ENCODE results near the gene PHF12. TPM values are rescaled to one million over a fixed set of nuclear protein-coding genes. Genes with fewer than 3 reads are reported as not detected.

The PHF12 gene
- total RNA-seq, 1 donor from 2014 or later = 56.1 TPM

GRCh38 chr17:28960256-28961061 lies 9.1 kb upstream of the PHF12 start:
- no peak overlapping the region for H3K27ac Mint-ChIP-seq (ENCODE audit: unreplicated experiment)
- no peak for TF ChIP-seq CTCF (IDR thresholded peaks at IDR 0.05; ENCODE audit: unreplicated experiment)
- H3K9me3 Mint-ChIP-seq (ENCODE audit: unreplicated experiment) = no peaks in the 10 kb centered on the region
- no peak for DNase-seq (ENCODE audit: low spot score)
- H3K4me1 Mint-ChIP-seq (ENCODE audit: unreplicated experiment) = no peaks in the 10 kb centered on the region
- no peak overlapping the region for H3K4me3 Mint-ChIP-seq (ENCODE audit: unreplicated experiment)
- no peaks in the 10 kb centered on the region for H3K36me3 Mint-ChIP-seq (ENCODE audit: low read depth, unreplicated experiment)
- H3K27me3 Mint-ChIP-seq (ENCODE audit: unreplicated experiment) = peaks cover 6% of the 10 kb centered on the region

GRCh38 chr17:28959471-28959871 lies 8.2 kb upstream of the PHF12 start:
- no peak for TF ChIP-seq CTCF (IDR thresholded peaks at IDR 0.05; ENCODE audit: unreplicated experiment)
- H3K36me3 Mint-ChIP-seq (ENCODE audit: low read depth, unreplicated experiment) = no peaks in the 10 kb centered on the region
- H3K4me3 Mint-ChIP-seq (ENCODE audit: unreplicated experiment) = no peak overlapping the region
- no peak for DNase-seq (ENCODE audit: low spot score)
- H3K27me3 Mint-ChIP-seq (ENCODE audit: unreplicated experiment) = peaks cover 6% of the 10 kb centered on the region
- H3K27ac Mint-ChIP-seq (ENCODE audit: unreplicated experiment) = no peak overlapping the region
- H3K4me1 Mint-ChIP-seq (ENCODE audit: unreplicated experiment) = no peaks in the 10 kb centered on the region
- H3K9me3 Mint-ChIP-seq (ENCODE audit: unreplicated experiment) = no peaks in the 10 kb centered on the region

- Mint-ChIP-seq H3K9me3 (ENCODE audit: unreplicated experiment) (no peaks in the 10 kb centered on the region), H3K36me3 (ENCODE audit: low read depth, unreplicated experiment) (no peaks in the 10 kb centered on the region), H3K4me3 (ENCODE audit: unreplicated experiment) (no peak overlapping the region), H3K27me3 (ENCODE audit: unreplicated experiment) (peaks cover 4% of the 10 kb centered on the region), H3K4me1 (ENCODE audit: unreplicated experiment) (no peaks in the 10 kb centered on the region), H3K27ac (ENCODE audit: unreplicated experiment) (no peak overlapping the region)
- no peak for TF ChIP-seq CTCF (IDR thresholded peaks at IDR 0.05; ENCODE audit: unreplicated experiment)
- DNase-seq (ENCODE audit: low spot score) = no peak
Observed at GRCh38 chr17:28958820-28959455, 7.6 kb upstream of the PHF12 start.

- no peaks in the 10 kb centered on the region for H3K36me3 Mint-ChIP-seq (ENCODE audit: low read depth, unreplicated experiment)
- DNase-seq (ENCODE audit: low spot score) = no peak
- no peak overlapping the region for H3K4me3 Mint-ChIP-seq (ENCODE audit: unreplicated experiment)
- peaks cover 3% of the 10 kb centered on the region for H3K27me3 Mint-ChIP-seq (ENCODE audit: unreplicated experiment)
- TF ChIP-seq CTCF (IDR thresholded peaks at IDR 0.05; ENCODE audit: unreplicated experiment) = no peak
- H3K9me3 Mint-ChIP-seq (ENCODE audit: unreplicated experiment) = no peaks in the 10 kb centered on the region
- H3K27ac Mint-ChIP-seq (ENCODE audit: unreplicated experiment) = no peak overlapping the region
- no peaks in the 10 kb centered on the region for H3K4me1 Mint-ChIP-seq (ENCODE audit: unreplicated experiment)
Observed at GRCh38 chr17:28957992-28958355, 6.7 kb upstream of the PHF12 start.

Data from endothelial cell (in vitro differentiated cells).